SU-DHL-6 (cell line): ENCODE data around the gene CS.

ENCODE experiments used
- H2AFZ ChIP-seq: fragments of 200-600 bp; sonication (generic); 2 replicates; pipeline ENCODE4 v1.6.1; 2014; ENCODE audit warnings: low read depth, mild to moderate bottlenecking, moderate library complexity, mixed read lengths, antibody characterized with exemption, low read length; ENCODE audit not compliant: severe bottlenecking
- H3F3A ChIP-seq: fragments of 200-600 bp; shearing (Covaris generic); 2 replicates; pipeline ENCODE4 v1.6.0; 2016; ENCODE audit warnings: antibody characterized with exemption, mild to moderate bottlenecking; ENCODE audit not compliant: insufficient read depth
- H3K27ac ChIP-seq: fragments of 200-600 bp; sonication (generic); 2 replicates; pipeline ENCODE4 v1.5.1; 2016; ENCODE audit warnings: low read depth, mild to moderate bottlenecking, low read length, moderate library complexity, mixed read lengths
- H3K27me3 ChIP-seq: fragments of 200-600 bp; sonication (generic), shearing (Covaris generic); 2 replicates; pipeline ENCODE4 v1.6.0; 2014; ENCODE audit warnings: mild to moderate bottlenecking, low read length
- H3K36me3 ChIP-seq: fragments of 200-600 bp; sonication (generic); 2 replicates; pipeline ENCODE4 v1.6.1; 2014; ENCODE audit warnings: mild to moderate bottlenecking, low read length, mixed read lengths
- H3K4me2 ChIP-seq: fragments of 300-600, 200-600 bp; shearing (Covaris generic), sonication (generic); 2 replicates; pipeline ENCODE4 v1.6.0; 2014; ENCODE audit warnings: low read length, low read depth, mild to moderate bottlenecking; ENCODE audit not compliant: poor library complexity, severe bottlenecking
- H3K4me3 ChIP-seq: fragments of 200-600 bp; sonication (generic); 2 replicates; pipeline ENCODE4 v1.5.1; 2014; ENCODE audit warnings: antibody characterized with exemption, low read length, mild to moderate bottlenecking, mixed read lengths; ENCODE audit not compliant: insufficient read depth, poor library complexity, severe bottlenecking
- H3K79me2 ChIP-seq: fragments of 200-600 bp; sonication (generic); 2 replicates; pipeline ENCODE4 v1.6.1; 2014; ENCODE audit warnings: mild to moderate bottlenecking, low read length, moderate library complexity; ENCODE audit not compliant: insufficient read depth
- H3K9ac ChIP-seq: fragments of 200-600 bp; sonication (generic); 2 replicates; pipeline ENCODE4 v1.7.0; 2014; ENCODE audit warnings: mild to moderate bottlenecking, low read length
- H3K9me2 ChIP-seq: fragments of 200-600 bp; sonication (generic); replicated peaks from 2 replicates; pipeline ENCODE4 v1.6.1; 2014; ENCODE audit warnings: low read length; ENCODE audit not compliant: insufficient read depth
- H3K9me3 ChIP-seq: fragments of 200-600 bp; sonication (generic); 2 replicates; pipeline ENCODE4 v1.6.1; 2014; ENCODE audit warnings: low read length, mixed read lengths; ENCODE audit not compliant: insufficient read depth
- H4K20me1 ChIP-seq: fragments of 200-600 bp; sonication (generic); 2 replicates; pipeline ENCODE4 v1.6.1; 2014; ENCODE audit warnings: low read depth, mild to moderate bottlenecking, antibody characterized with exemption, low read length, moderate library complexity, mixed read lengths
- EZH2phosphoT487 ChIP-seq: fragments of 200-600 bp; sonication (generic), shearing (Covaris generic); conservative IDR thresholded peaks from 2 replicates; pipeline ENCODE4 v1.6.1; 2018; ENCODE audit warnings: mild to moderate bottlenecking, antibody characterized with exemption, low read length, moderate library complexity, mixed read lengths
- TF ChIP-seq, protein P1 (sequence below): fragments of 200-600 bp; sonication (generic); IDR thresholded peaks from one replicate; pipeline ENCODE4 v1.5.1; 2017; ENCODE audit warnings: antibody characterized with exemption, mild to moderate bottlenecking, low read length, moderate library complexity; ENCODE audit not compliant: insufficient read depth, poor library complexity, severe bottlenecking

Gene CS

DNA sequence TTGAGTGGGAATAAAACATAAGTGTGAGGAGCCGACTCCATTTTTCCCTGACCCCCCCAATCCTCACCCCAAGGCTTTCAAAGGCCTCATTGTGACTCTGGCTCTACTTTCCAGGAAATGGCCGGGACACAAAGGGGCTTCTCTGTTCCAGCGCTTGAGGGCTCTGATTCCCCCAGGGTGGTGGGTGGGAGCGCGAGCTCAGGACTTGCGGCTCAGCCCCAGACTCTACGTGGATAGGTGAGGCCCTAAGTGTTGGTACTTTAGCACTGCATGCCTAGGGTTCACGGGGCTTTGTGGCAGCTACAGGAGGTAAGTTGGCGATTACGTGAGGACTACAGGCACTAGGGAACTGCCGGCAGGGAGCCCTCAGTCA lies 15.1 kb upstream of the CS start:
- H2AFZ ChIP-seq = peak overlapping the region; percentile 15
- peaks cover 8% of the 10 kb centered on the region for H3F3A ChIP-seq
- peaks cover 4% of the 10 kb centered on the region; the same call in 1 of the 2 replicates for H3K36me3 ChIP-seq

DNA sequence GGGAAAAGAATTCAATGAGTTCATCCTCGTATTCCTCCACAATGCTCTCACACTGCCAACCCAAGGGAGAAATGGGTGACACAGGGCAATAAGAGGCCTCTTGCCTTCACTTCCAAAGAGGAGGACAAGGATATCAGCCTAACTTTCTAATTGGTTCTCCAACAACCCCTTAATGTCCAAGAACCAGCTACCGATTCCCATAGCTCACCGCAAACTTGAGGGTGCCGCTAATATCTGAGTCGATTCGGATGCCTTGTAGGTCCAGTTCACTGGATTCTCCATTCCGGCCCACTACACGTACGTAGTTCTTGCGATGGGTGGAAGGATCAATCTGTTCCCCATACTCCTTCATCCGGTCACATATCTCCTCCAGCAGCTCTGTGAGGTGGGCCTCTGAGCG lies 10.9 kb upstream of the CS start:
- no peak for TF ChIP-seq EZH2phosphoT487
- TF ChIP-seq, protein P1, sequence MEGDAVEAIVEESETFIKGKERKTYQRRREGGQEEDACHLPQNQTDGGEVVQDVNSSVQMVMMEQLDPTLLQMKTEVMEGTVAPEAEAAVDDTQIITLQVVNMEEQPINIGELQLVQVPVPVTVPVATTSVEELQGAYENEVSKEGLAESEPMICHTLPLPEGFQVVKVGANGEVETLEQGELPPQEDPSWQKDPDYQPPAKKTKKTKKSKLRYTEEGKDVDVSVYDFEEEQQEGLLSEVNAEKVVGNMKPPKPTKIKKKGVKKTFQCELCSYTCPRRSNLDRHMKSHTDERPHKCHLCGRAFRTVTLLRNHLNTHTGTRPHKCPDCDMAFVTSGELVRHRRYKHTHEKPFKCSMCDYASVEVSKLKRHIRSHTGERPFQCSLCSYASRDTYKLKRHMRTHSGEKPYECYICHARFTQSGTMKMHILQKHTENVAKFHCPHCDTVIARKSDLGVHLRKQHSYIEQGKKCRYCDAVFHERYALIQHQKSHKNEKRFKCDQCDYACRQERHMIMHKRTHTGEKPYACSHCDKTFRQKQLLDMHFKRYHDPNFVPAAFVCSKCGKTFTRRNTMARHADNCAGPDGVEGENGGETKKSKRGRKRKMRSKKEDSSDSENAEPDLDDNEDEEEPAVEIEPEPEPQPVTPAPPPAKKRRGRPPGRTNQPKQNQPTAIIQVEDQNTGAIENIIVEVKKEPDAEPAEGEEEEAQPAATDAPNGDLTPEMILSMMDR = no peak

More for the DNA sequence above, 15.1 kb upstream of the CS start:
- Histone ChIP-seq H3K9ac (peak overlapping the region; percentile 82), H3K27me3 (no peaks in the 10 kb centered on the region), H3K4me3 (peak overlapping the region; percentile 81), H4K20me1 (no peaks in the 10 kb centered on the region), H3K4me2 (peak overlapping the region; percentile 83), H3K79me2 (peaks cover 17% of the 10 kb centered on the region), H3K9me3 (no peaks in the 10 kb centered on the region), H3K9me2 (no peaks in the 10 kb centered on the region), H3K27ac (peak overlapping the region; percentile 25)
- TF ChIP-seq, protein P1 = no peak
- TF ChIP-seq EZH2phosphoT487 = no peak

DNA sequence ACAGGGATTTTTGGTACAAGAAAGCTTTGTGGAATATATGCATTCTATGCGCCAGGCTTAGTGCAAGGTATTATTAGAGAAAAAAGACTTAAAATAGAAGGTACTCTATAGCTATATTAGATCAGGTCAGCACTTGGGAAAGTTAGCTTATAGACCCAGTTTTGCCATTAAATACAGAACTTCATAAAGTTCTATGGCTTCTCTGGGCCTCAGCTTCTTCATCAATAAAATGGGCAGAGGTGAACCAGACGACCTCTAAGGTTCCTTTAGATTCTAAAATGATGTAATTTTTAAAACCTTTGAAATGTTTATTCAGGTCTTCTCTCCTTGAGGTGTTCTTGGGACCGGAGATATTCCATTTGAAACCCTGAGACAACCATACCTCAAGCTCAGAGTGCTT lies 8.6 kb upstream of the CS start:
- Histone ChIP-seq H3K36me3 (peaks cover 8% of the 10 kb centered on the region; the same call in 1 of the 2 replicates), H3F3A (peaks cover 19% of the 10 kb centered on the region; the same call in 1 of the 2 replicates), H3K9ac (no peak overlapping the region)

More for the DNA sequence above, 10.9 kb upstream of the CS start:
- Histone ChIP-seq H3K27me3 (no peaks in the 10 kb centered on the region), H4K20me1 (no peaks in the 10 kb centered on the region), H3K4me2 (no peak overlapping the region), H2AFZ (no peak overlapping the region), H3K9me2 (no peaks in the 10 kb centered on the region), H3K79me2 (peaks cover 17% of the 10 kb centered on the region), H3K9ac (no peak overlapping the region), H3K36me3 (peaks cover 13% of the 10 kb centered on the region; the same call in 1 of the 2 replicates), H3K9me3 (no peaks in the 10 kb centered on the region), H3F3A (peaks cover 11% of the 10 kb centered on the region; the same call in 1 of the 2 replicates), H3K4me3 (no peak overlapping the region), H3K27ac (no peak overlapping the region)

More for the DNA sequence above, 8.6 kb upstream of the CS start:
- Histone ChIP-seq H3K4me2 (no peak overlapping the region), H3K79me2 (no peaks in the 10 kb centered on the region), H3K9me2 (no peaks in the 10 kb centered on the region), H4K20me1 (no peaks in the 10 kb centered on the region), H3K27me3 (no peaks in the 10 kb centered on the region), H3K9me3 (no peaks in the 10 kb centered on the region), H3K27ac (no peak overlapping the region), H2AFZ (no peak overlapping the region), H3K4me3 (no peak overlapping the region)
- TF ChIP-seq, protein P1 = no peak
- TF ChIP-seq EZH2phosphoT487 = no peak
